ENCODE measurements around the gene SSR1.

GRCh38 chr6:7236306-7237209 is 76.4 kb downstream of the SSR1 start:
- TF ChIP-seq CTCF (conservative IDR thresholded peaks at IDR 0.05; ENCODE audit: low read depth in 2 of 2) (no peak), POLR2AphosphoS5 (IDR thresholded peaks at IDR 0.05; ENCODE audit: low read depth) (no peak), EZH2 (IDR thresholded peaks at IDR 0.05; ENCODE audit: low read depth, unreplicated experiment) (no peak), ZNF114 (CRISPR knock-in tag; IDR thresholded peaks at IDR 0.05) (no peak), EZH2phosphoT487 (IDR thresholded peaks at IDR 0.05; ENCODE audit: unreplicated experiment) (no peak), REST (IDR thresholded peaks at IDR 0.05; ENCODE audit: unreplicated experiment) (no peak), CREB1 (CRISPR knock-in tag; IDR thresholded peaks at IDR 0.05; ENCODE audit: low read depth) (no peak), JUNB (IDR thresholded peaks at IDR 0.05; ENCODE audit: unreplicated experiment) (no peak), STAT1 (IDR thresholded peaks at IDR 0.05; ENCODE audit: unreplicated experiment) (no peak), ZNF331 (CRISPR knock-in tag; IDR thresholded peaks at IDR 0.05; ENCODE audit: low read depth) (no peak)
